Head of caudate nucleus (tissue), 42 donors: ENCODE results near the gene TTLL11.
"Not testable (repeated sequence)": the region's sequence is repeated elsewhere in the genome, so short reads cannot be mapped to it uniquely, and the experiment has no call there.

Source experiments
- DNase-seq, 42 donors: peaks; one replicate each; pipeline versions ENCODE4 v3.0.0 to v3.0.0-alpha.2; 2020 to 2021; ENCODE audit warnings: mixed read lengths in 7 of 42
- intact Hi-C: fragments of 100-400 bp; cut with DNase I; formaldehyde crosslinking; loops from one replicate; pipeline ENCODE4 v1.15.0; 2022

The TTLL11 gene

DNA sequence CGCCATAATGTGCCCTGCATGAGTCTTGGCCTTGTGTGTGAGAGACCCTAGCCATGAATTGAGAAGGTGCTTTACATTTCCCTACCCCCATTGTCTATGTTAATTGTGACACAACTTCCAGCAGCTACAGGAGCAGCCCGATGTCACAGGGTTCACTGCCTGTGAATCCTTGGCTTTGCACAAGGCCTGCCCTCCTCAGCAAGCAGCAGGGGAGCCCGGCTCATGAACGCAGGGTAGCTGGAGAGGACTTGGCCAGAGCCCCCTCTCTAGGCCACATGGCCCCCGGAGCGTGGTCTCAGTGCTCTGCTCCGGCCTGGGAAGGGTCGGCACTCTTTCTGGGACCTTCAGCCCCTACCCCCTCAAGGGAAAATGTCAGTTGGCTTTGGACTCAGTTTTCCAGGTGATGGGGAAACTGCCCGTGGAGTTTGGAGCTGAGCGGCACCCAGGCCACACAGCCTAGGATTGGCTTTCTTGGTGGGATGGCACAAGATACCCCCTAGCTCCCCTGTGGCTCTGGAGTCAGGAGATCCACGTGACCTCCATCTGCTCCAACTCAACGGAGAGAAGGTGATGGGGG lies 280.9 kb downstream of the TTLL11 start:
- intact Hi-C loops: no loop called here
- DNase-seq: peak in 2 of 42 donors; percentile 2 to 21

DNA sequence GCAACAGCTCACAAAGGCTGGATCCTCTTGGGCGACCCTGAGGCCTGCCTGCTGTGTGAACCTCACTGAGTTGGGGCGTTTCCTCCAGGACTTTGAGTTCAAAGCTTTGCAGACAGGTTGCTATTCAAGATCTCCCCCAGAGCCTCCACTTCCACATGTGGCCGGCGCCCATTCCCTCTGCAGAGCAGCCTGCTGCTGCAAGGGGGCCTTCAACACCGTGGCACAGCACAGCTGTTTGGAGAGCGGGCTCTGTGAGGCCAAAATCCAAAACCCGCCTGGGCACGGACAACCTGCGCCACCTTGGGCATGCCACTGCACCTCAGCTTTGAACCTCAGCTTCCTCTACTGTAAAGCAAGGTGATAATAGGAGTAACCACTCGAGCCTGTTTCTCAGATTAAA lies 281.4 kb downstream of the TTLL11 start:
- intact Hi-C loops: no loop called here
- DNase-seq: peak in 3 of 42 donors; percentile 3 to 30 (median 22)

DNA sequence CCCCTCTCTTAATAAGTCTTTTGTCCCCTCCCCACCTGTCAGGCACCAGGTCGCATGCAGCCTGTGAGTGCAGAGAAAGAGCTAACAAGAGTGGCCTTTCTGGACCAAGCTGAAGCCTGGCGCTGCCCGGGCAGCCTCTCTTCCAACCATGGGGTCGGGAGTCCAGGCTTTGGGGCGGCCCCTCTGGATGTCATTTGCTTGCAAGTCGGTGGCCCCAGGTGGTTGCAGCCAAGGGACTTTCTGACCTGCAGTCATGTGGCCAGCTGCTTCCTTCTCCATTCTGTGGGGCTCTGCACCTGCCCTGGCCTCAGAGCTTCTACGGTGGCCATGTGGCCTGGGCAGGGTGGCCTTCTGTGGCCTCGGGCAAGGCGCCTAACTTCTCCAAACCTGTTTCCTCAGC lies 282.0 kb downstream of the TTLL11 start:
- intact Hi-C loops: no loop called here
- peak in 2 of 42 donors; percentile 33 to 35 for DNase-seq

DNA sequence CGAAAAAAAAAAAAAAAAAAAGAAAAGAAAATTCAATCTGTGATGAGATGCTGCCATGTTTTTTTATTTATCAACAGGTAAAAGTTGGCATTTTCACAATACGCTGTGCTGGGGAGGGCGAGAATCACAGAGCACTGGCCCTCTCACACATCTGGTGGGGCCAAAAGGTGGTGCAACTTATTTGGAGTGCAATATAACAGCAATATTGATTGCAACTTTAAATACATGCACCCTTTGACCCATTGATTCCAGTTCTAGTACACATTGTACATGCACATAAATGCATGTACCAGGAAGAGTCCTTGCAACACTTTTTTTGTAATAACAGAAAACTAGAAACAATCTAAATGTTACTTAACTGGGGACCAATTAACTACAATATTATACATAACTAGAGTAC lies 282.6 kb downstream of the TTLL11 start:
- intact Hi-C loops: no loop called here
- DNase-seq: peak in 1 of 42 donors; percentile 12

DNA sequence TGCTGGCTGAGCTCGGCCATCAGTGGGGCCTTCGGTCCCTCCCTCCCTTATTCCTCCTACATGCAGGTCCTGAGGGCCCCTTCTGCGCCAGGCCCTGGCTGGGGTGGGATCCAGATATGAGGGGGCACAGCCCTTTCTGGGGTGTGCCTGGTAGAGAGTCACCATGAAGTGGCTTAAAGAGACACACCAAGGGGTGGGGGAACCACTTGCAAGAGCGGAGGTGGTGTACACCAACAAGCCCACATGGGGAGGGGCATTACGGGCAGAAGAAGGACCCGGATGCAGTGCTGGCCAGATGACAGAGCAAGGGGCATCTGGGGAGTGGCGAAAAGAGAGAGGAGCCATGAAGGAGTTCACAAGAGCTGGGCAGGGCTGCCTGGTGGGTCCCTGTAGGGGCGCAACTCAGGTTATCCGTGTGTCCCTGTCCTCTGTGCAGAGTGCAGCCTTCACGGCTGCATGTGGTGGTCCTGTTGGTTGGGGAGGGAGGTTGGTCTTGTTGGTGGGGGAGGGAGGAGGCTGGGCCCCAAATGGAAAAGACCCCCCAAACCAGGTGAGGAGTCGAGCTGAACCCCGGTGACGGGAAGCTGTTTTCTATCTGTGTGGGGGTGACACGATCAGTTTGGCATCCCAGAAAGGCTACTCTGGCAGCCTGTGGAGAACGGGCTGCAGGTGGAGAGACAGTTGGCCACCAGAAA lies 283.6 kb downstream of the TTLL11 start:
- DNase-seq: peak in 2 of 42 donors; percentile 21 to 31
- intact Hi-C loops: no loop called here

DNA sequence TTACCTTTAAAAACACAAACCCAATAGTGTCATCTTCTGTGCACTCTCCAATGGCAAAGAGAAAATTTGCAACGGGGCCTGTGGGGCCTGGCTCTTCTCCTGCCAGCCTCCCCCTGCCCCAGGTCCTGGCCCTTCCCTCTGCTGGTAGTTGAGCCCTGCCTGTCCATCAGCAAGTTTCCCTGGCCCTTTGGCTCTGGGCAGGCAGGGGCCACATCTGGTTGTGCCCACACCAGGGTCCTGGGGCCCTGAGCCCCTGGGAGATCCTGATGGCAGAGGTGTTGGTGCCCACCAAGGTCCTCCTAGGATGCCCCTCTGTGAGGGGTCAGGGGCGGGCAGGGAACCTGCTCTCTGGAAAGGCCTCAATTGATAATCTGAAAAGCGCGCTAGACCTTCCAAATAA lies 284.3 kb downstream of the TTLL11 start:
- DNase-seq: peak in 1 of 42 donors; percentile 8
- intact Hi-C loops: no loop called here

DNA sequence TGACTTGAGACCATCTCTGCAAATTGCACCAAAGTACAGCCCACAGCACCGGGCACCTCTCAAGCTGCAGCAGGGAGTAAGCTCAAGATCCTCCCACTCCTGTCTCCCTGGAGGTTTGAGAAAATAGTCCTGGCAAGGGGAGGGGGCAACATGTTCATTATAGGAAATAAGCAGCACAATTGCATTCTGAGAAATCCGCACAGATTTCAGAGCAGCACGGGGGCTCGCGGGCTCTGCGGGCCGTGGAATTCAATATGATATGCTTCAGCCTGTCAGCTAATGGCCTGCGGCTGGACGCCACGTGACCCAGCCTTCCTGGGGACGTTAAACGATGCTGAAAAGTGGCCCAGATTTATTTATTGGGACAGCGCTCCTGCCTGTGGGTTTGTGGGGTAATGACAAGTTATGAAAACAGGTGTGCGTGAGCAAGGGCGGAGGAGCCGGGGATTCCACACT lies 285.3 kb downstream of the TTLL11 start:
- intact Hi-C loops: no loop called here

DNA sequence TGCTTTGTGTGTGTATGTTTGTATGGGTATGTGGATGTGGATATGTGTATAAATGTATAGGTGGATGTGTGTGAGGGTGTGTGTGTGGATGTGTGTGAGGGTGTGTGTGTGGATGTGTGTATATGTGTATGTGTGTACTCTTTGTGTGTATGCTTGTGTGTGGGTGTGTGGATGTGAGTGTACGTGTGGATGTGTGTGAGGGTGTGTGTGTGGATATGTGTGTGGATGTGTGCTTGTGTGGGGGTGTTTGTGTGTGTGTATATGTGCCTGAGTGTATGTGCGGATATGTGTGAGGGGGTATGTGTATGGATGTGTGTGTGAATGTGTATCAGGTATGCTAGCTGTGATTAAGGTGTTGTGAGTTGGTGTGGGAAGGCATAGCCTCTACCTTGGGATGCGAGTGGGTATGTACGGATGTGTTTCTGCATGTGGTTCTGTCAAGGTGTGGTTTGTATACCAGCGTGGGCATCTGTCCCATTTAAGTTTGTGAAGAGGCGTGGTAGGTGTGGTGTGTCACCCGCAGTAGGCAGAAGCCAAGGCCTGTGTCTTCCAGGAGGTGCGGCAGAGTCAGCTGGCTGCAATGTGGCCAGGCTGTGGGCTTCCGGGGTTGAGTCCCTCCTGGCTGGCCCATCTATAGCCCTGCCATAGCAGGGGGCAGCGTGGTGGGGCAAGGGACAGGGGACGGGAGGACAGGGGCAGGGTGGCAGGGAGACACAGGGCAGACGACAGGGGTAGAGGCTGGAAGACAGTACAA lies 285.9 kb downstream of the TTLL11 start:
- intact Hi-C loops: no loop called here

More for the DNA sequence above, 285.3 kb downstream of the TTLL11 start:
- DNase-seq: peak in 2 of 42 donors; percentile 19 to 30

DNA sequence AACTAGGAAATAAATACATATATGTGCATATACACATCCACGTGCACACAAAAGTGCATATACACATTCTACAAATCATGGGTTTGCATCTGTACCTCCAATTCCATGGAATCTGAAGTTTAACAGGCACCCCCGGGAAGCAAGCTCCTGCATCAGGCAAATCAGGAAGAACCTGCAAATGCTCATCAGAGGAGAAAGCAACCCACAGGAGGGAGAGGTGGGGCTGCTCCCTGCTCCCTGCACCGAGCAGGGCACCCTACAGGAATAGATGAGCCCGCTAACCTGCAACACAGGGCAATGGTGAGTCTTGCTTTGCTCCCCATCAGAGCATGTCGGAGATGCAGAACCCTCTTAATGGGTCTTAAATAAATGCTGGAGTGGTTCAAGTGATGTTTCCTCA lies 290.4 kb downstream of the TTLL11 start:
- peak in 16 of 42 donors; percentile 23 to 79 (median 56) for DNase-seq
- intact Hi-C loops: no loop called here

More for the DNA sequence above, 285.9 kb downstream of the TTLL11 start:
- peak in 5 of 42 donors; percentile 43 to 67 (median 55) for DNase-seq

DNA sequence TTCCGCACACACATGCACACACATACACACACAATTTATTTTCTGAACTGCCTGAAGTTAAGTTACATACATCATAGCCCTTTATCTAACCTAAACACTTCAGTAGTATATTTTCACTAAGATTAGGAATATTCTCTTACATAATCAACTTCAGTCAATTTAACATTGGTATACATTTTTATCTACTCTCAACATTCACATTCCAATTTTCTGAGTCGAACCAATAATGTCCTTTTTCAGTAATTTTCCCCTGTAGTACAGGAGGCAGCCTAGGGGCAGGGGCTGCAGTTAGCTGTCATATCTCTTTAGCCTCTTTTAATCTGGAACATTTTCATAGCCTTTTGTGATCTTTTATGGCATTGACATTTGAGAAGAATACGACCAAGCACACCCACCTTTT lies 291.5 kb downstream of the TTLL11 start:
- intact Hi-C loops: no loop called here
- DNase-seq: peak in 1 of 42 donors; percentile 2

DNA sequence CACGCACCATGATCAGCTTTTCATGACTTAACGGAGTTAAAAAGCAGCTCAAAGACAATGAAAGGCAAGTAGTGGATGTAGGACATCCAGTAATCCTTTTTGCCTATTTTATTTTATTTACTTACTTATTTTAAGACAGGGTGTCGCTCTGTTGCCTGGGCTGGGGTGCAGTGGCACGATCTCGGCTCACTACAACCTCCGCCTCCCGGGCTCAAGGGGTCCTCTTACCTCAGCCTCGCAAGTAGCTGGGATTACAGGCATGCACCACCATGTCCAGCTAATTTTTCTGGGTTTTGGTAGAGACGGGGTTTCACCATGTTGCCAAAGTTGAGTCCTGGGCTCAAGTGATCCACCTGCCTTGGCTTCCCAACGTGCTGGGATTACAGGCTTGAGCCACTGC lies 292.7 kb downstream of the TTLL11 start:
- peak in 1 of 42 donors; percentile 27 for DNase-seq
- intact Hi-C loops: no loop called here

DNA sequence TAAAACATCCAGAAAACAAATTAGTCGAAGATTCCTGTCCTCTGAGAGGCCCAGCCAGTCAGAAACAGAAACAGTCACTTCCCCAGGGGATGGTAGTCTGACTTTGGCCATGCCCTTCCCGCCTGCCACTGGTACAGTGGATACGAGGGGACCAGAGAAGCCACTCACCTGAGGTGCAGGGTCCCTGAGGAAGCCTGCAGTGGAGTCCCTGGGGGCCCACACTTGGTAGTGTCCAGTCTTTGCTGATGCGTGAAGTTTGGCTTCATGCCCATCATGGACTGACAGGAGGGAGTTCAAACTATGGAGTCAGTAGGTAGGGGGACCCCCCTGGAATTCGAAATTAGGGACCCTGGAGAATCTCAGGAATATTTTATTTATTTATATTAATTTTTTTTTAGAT lies 294.2 kb downstream of the TTLL11 start:
- intact Hi-C loops: no loop called here
- peak in 2 of 42 donors; percentile 2 to 38 for DNase-seq

DNA sequence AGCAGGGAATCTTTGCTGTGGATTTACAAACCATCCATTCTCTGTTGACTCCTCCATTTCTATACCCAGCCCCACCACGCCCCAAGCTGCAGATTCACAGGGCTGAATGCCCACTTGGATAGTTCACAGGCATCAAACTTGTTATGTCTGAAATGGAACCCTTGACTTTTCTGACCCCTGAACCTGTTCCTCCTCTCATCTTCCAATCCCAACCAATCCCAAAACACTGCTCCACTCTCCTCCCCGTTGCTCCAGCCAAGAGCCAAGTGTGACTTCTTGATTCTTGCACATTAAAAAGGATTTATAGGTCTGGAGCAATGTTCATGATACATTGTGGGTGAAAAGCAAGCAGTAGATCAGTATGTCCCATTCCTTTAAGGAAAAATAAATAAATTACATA lies 296.0 kb downstream of the TTLL11 start:
- no peak for DNase-seq
- intact Hi-C loops: no loop called here

DNA sequence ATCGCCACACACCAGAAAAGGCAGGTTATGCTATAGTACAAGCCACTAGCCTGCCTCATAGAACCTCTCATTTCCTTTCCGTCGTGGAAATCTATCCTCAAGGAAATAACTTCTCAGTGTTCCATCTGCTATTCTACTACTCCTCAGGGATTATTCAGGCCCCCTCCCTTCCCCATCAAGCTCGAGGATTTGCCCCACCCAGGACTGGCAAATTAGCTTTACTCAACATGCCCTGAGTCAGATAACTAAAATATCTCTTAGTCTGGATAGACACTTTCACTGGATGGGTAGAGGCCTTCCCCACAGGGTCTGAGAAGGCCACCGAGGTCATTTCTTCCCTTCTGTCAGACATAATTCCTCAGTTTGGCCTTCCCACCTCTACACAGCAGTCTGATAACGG lies 298.8 kb downstream of the TTLL11 start:
- intact Hi-C loops: not testable (repeated sequence)
- peak in 1 of 42 donors; percentile 40 for DNase-seq

DNA sequence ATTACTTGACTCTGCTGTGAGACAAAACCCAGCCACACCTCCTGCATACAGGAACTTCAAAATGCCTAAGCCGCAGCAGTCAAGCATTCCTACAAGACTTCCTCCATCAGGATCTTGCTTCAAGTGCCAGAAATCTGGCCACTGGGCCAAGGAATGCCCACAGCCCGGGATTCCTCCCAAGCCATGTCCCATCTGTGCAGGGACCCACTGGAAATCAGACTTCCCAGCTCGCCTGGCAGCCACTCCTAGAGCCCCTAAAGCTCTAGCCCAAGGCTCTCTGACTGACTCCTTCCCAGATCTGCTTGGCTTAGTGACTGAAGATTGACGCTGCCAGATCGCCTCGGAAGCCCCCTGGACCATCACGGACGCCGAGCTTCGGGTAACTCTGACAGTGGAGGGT lies 300.6 kb downstream of the TTLL11 start:
- peak in 1 of 42 donors; percentile 25 for DNase-seq
- intact Hi-C loops: not testable (repeated sequence)

DNA sequence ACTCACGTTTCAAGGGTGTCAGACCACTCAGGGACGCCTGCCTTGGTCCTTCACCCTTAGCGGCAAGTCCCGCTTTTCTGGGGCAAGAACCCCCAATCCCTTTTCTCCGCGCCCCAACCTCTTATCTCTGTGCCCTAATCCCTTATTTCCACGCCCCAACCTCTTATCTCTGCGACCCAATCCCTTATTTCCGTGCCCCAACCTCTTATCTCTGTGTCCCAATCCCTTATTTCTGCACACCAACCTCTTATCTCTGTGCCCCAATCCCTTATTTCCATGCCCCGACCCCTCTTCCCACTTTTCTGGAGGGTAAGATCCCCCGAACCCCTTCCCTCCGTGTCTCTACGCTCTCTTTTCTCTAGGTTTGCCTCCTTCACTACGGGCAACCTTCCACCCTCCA lies 302.3 kb downstream of the TTLL11 start:
- intact Hi-C loops: no loop called here
- DNase-seq: no peak

DNA sequence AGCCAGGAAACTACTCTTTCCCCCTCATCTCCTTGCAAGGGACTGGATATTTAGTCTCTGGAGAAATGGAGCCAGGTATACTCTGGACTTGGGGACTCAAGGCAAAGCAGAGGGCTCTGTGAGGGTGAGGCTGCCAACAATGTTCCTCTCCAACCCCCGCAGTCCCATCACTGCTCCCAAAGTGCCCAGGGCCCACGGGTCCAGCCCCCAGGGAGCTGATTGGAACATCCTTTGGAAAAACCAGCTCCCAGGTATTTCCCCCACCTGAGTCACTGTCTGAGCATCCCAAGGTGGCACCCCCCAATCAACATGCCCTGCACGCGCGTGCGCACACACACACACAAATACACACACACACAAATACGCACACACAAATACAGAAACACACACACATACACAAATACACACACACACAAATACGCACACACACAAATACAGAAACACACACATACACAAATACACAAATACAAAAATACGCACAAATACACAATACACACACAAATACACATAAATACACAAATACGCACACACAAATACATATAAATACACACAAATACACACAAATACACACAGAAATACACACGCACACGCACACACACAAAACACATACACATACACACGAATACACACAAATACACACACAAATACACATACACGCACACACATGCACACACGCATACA lies 304.3 kb downstream of the TTLL11 start:
- intact Hi-C loops: no loop called here
- peak in 1 of 42 donors; percentile 37 for DNase-seq

DNA sequence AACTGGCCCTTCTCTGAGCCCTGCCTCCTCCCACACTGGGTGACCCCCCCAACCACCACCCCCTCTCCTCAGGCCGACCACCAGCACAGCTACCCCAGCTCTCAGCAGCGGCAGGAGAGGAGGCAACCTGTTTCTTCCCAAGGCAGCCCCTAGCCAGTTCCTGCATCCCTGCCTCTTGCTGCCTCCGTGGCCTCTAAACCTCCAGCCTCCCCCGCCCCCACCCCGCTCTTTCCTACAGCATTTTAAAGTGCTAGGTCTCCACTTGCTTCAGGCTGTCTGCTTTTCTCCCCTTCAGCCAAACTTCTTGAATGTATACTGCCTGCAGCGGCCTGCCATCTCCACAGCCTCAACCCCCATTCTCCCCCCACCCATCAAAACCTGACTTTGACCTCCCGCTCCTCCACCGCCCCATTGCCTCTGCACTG lies 306.1 kb downstream of the TTLL11 start:
- DNase-seq: peak in 2 of 42 donors; percentile 3 to 38
- intact Hi-C loops: no loop called here

DNA sequence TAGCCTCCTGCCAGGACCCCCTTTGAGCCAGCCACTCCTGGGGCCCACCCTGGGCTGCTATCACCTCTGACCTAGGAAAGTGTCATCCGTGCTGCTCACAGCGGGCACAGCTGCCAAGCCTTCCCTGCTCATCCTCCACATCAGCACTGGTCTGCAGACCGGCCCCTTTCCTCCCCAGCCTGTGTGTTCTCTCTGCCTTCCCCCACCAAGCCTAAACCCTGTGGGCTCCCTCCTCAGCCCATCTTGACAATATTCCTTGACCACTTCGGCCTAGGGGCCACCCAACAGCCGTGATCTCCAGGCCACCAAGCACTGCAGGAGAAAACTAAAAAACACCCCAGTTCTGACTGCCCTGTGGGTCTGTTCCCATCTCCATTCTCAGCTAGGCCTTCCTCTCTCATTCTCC lies 306.6 kb downstream of the TTLL11 start:
- intact Hi-C loops: no loop called here
- peak in 1 of 42 donors; percentile 23 for DNase-seq
